ENCODE data around the gene VRK3. TPM values are rescaled to one million over a fixed set of nuclear protein-coding genes. Genes with fewer than 3 reads are reported as not detected.
A peak's percentile ranks its signal among the peaks of the same experiment; 100 is the strongest.

Gene VRK3
- total and polyA plus RNA-seq, 2 donors (not counting 1 experiment from before 2014, with no cell fraction given): 26.9 to 40.6 TPM

DNA sequence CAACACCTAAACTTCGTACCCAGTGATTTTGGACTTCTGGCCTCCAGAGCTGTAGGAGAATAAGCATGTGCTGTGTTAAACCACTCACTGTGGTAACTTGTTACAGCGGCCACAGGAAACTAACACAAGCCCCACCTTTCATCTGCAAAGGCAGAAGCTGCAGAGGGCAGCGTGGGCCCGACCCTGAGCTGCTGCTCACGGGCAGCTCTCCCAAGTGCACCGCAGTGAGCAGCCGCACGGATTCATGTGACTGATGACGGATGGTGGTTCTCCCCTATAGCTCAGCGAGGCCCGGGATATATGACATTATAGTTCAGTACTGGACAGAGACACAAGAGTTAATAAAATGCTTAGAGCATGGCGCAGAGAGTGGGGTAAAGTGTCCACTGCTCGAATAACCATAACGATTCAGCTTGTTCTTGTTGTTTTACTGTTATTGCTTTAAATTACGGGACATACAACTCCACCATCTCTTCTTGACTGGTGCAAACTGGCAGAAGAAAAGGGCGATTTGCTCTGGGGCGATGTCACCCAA lies 21.9 kb downstream of the VRK3 start:
- TF ChIP-seq EZH2 (IDR thresholded peaks at IDR 0.05; ENCODE audit: low read length, missing control alignments): no peak
- TF ChIP-seq, protein P1, sequence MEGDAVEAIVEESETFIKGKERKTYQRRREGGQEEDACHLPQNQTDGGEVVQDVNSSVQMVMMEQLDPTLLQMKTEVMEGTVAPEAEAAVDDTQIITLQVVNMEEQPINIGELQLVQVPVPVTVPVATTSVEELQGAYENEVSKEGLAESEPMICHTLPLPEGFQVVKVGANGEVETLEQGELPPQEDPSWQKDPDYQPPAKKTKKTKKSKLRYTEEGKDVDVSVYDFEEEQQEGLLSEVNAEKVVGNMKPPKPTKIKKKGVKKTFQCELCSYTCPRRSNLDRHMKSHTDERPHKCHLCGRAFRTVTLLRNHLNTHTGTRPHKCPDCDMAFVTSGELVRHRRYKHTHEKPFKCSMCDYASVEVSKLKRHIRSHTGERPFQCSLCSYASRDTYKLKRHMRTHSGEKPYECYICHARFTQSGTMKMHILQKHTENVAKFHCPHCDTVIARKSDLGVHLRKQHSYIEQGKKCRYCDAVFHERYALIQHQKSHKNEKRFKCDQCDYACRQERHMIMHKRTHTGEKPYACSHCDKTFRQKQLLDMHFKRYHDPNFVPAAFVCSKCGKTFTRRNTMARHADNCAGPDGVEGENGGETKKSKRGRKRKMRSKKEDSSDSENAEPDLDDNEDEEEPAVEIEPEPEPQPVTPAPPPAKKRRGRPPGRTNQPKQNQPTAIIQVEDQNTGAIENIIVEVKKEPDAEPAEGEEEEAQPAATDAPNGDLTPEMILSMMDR (conservative IDR thresholded peaks at IDR 0.05 in 1 of 2, IDR thresholded peaks at IDR 0.05 in 1 of 2; ENCODE audit: low read depth in 1 of 2, low read length in 2 of 2): no peak
- peak overlapping the region; percentile 17 for H3K4me2 ChIP-seq (ENCODE audit: extremely low read depth, insufficient read depth, low read length)
- H3K4me1 ChIP-seq (ENCODE audit: control insufficient read depth, extremely low read depth, insufficient read depth, low read length): peaks cover 8% of the 10 kb centered on the region
- no peaks in the 10 kb centered on the region for H3K27me3 ChIP-seq (ENCODE audit: control insufficient read depth, insufficient read depth, low read length)
- H2AFZ ChIP-seq (ENCODE audit: low read length): no peak overlapping the region
- no peaks in the 10 kb centered on the region for H4K20me1 ChIP-seq (ENCODE audit: control insufficient read depth, extremely low read depth, insufficient read depth, low read length)
- peaks cover 25% of the 10 kb centered on the region for H3K36me3 ChIP-seq (ENCODE audit: control insufficient read depth, insufficient read depth, low read length)
- no peaks in the 10 kb centered on the region for H3K9me3 ChIP-seq (ENCODE audit: control insufficient read depth, insufficient read depth, low read depth, low read length)
- H3K9ac ChIP-seq (ENCODE audit: insufficient read depth, low read length): no peak overlapping the region
- H3K4me3 ChIP-seq (replicated peaks in 1 of 4; ENCODE audit: control extremely low read depth in 1 of 4, insufficient read depth in 1 of 4, low read depth in 3 of 4, low read length in 4 of 4): no peak overlapping the region
- H3K79me2 ChIP-seq (ENCODE audit: control insufficient read depth, insufficient read depth, low read length): no peaks in the 10 kb centered on the region
- peak in 1 of 2 donors; percentile 7 for DNase-seq (ENCODE audit: low read depth in 2 of 2)
- H3K27ac ChIP-seq (ENCODE audit: insufficient read depth, low read length): no peak overlapping the region

DNA sequence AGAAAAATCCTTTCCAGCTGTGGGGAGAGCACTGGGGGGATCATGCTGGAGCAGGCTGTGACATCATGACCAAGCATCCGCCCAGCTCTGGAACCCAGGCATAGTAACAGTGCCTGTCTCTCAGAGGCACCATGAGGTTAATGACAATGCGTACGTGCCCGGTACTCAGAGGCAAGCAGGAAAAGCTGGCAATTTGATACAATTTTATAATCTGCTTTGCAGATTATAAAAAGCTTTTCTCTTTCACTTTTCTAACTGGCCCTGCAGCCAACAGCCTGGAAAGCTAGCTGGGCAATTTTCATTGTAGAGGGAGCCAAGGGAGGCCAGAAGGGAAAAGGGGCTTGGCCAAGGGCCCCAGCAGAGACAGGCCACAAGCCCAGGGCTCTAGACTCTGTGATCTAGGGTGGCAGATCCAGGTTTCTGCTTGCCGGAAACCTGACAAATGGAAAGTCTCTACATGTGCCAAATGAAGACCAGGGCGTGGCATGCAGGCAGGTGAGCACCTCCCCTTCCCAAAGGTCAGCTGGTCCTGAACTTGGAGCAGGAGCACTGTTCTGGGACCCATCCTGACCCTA lies 22.7 kb downstream of the VRK3 start:
- no peak for DNase-seq (ENCODE audit: low read depth in 2 of 2)
- H3K36me3 ChIP-seq (ENCODE audit: control insufficient read depth, insufficient read depth, low read length): peaks cover 23% of the 10 kb centered on the region
- TF ChIP-seq, protein P1 (conservative IDR thresholded peaks at IDR 0.05 in 1 of 2, IDR thresholded peaks at IDR 0.05 in 1 of 2; ENCODE audit: low read depth in 1 of 2, low read length in 2 of 2): no peak

DNA sequence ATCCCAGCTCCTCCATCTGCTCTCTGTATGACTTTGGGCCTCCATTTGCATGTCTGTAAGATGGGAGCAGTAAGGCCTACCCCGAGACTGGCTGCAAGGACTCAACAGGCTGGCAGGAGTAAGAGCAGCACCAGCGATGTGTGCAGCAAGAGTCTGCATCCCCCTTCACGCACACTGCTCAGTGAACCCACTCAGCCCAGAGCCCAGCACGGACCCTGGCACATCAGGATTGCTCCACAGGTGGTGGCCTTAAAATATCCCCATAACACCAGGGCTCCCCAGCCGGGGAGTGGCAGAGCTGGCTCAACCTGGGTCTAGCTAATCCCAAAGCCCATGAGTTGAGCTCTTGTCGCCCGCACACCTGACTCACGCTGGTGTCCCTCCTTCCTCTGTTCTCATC lies 23.4 kb downstream of the VRK3 start:
- no peak for DNase-seq (ENCODE audit: low read depth in 2 of 2)
- no peaks in the 10 kb centered on the region for H3K79me2 ChIP-seq (ENCODE audit: control insufficient read depth, insufficient read depth, low read length)
- H3K9ac ChIP-seq (ENCODE audit: insufficient read depth, low read length): no peak overlapping the region
- no peak overlapping the region for H3K4me2 ChIP-seq (ENCODE audit: extremely low read depth, insufficient read depth, low read length)
- H3K27ac ChIP-seq (ENCODE audit: insufficient read depth, low read length): no peak overlapping the region
- no peak for TF ChIP-seq EZH2 (IDR thresholded peaks at IDR 0.05; ENCODE audit: low read length, missing control alignments)
- TF ChIP-seq, protein P1 (conservative IDR thresholded peaks at IDR 0.05 in 1 of 2, IDR thresholded peaks at IDR 0.05 in 1 of 2; ENCODE audit: low read depth in 1 of 2, low read length in 2 of 2): no peak
- H4K20me1 ChIP-seq (ENCODE audit: control insufficient read depth, extremely low read depth, insufficient read depth, low read length): no peaks in the 10 kb centered on the region
- H3K36me3 ChIP-seq (ENCODE audit: control insufficient read depth, insufficient read depth, low read length): peaks cover 19% of the 10 kb centered on the region
- H3K27me3 ChIP-seq (ENCODE audit: control insufficient read depth, insufficient read depth, low read length): no peaks in the 10 kb centered on the region
- H3K4me3 ChIP-seq (replicated peaks in 1 of 4; ENCODE audit: control extremely low read depth in 1 of 4, insufficient read depth in 1 of 4, low read depth in 3 of 4, low read length in 4 of 4): no peak overlapping the region
- no peaks in the 10 kb centered on the region for H3K9me3 ChIP-seq (ENCODE audit: control insufficient read depth, insufficient read depth, low read depth, low read length)
- no peak overlapping the region for H2AFZ ChIP-seq (ENCODE audit: low read length)
- H3K4me1 ChIP-seq (ENCODE audit: control insufficient read depth, extremely low read depth, insufficient read depth, low read length): peaks cover 8% of the 10 kb centered on the region

More for the DNA sequence above, 22.7 kb downstream of the VRK3 start:
- no peaks in the 10 kb centered on the region for H3K9me3 ChIP-seq (ENCODE audit: control insufficient read depth, insufficient read depth, low read depth, low read length)
- no peak overlapping the region for H3K4me3 ChIP-seq (replicated peaks in 1 of 4; ENCODE audit: control extremely low read depth in 1 of 4, insufficient read depth in 1 of 4, low read depth in 3 of 4, low read length in 4 of 4)
- no peak overlapping the region for H3K9ac ChIP-seq (ENCODE audit: insufficient read depth, low read length)
- no peak overlapping the region for H3K4me2 ChIP-seq (ENCODE audit: extremely low read depth, insufficient read depth, low read length)
- H4K20me1 ChIP-seq (ENCODE audit: control insufficient read depth, extremely low read depth, insufficient read depth, low read length): no peaks in the 10 kb centered on the region
- no peaks in the 10 kb centered on the region for H3K27me3 ChIP-seq (ENCODE audit: control insufficient read depth, insufficient read depth, low read length)
- no peak overlapping the region for H2AFZ ChIP-seq (ENCODE audit: low read length)
- no peaks in the 10 kb centered on the region for H3K79me2 ChIP-seq (ENCODE audit: control insufficient read depth, insufficient read depth, low read length)
- peaks cover 8% of the 10 kb centered on the region for H3K4me1 ChIP-seq (ENCODE audit: control insufficient read depth, extremely low read depth, insufficient read depth, low read length)
- H3K27ac ChIP-seq (ENCODE audit: insufficient read depth, low read length): no peak overlapping the region
